Measurements from ENCODE around the gene POLA2. TPM values are rescaled to one million over a fixed set of nuclear protein-coding genes. Genes with fewer than 3 reads are reported as not detected.

Gene POLA2
- total and polyA plus RNA-seq, 9 of the 15 experiments (the other 6 are each of a cell fraction or from before 2014, with no cell fraction given) = 2.7 to 134 (median 44.4) TPM

GRCh38 chr11:65242389-65242788, 19.4 kb upstream of the POLA2 start (continued):
- TF ChIP-seq ZNF407 (IDR thresholded peaks at IDR 0.05; ENCODE audit: low read depth) (no peak), CREBBP (IDR thresholded peaks at IDR 0.05; ENCODE audit: low read depth, low read length) (no peak), WHSC1 (IDR thresholded peaks at IDR 0.05; ENCODE audit: low read length) (no peak), ZFP36 (IDR thresholded peaks at IDR 0.05; ENCODE audit: low read depth, low read length, partially characterized antibody) (peak; percentile 23), FOXP4 (CRISPR knock-in tag; IDR thresholded peaks at IDR 0.05; ENCODE audit: borderline replicate concordance) (no peak), GTF2B (IDR thresholded peaks at IDR 0.05; ENCODE audit: extremely low read depth, insufficient read length) (no peak)
